PC-9 (cell line): ENCODE data around the gene XYLB.

Experiments
- EZH2 ChIP-seq: fragments of 200-600 bp; sonication (generic); IDR thresholded peaks from 2 replicates; pipeline ENCODE4 v1.8.0; 2017; ENCODE audit warnings: antibody characterized with exemption, low read depth
- TF ChIP-seq, protein P1 (sequence below): fragments of 200-600 bp; sonication (generic); conservative IDR thresholded peaks from 2 replicates; pipeline ENCODE4 v1.6.1; 2017; ENCODE audit warnings: mixed run types, antibody characterized with exemption, mild to moderate bottlenecking, moderate library complexity

DNA sequence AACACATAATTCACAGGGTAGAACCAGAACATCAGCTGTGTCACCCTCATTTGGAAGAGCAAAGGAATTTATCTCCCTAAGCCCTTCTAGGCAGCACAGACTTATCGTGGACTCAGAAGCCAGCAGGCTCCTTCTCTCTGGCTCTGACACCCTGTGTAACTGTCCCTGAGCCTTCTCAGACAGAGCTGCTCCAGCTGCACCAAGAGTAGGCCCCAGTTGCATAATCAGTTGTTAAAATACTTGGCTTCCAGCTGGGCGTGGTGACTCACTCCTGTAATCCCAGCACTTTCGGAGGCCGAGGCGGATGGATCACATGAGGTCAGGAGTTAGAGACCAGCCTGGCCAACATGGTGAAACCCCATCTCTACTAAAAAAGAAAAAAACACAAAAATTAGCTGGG lies 57.7 kb downstream of the XYLB start:
- TF ChIP-seq, protein P1, sequence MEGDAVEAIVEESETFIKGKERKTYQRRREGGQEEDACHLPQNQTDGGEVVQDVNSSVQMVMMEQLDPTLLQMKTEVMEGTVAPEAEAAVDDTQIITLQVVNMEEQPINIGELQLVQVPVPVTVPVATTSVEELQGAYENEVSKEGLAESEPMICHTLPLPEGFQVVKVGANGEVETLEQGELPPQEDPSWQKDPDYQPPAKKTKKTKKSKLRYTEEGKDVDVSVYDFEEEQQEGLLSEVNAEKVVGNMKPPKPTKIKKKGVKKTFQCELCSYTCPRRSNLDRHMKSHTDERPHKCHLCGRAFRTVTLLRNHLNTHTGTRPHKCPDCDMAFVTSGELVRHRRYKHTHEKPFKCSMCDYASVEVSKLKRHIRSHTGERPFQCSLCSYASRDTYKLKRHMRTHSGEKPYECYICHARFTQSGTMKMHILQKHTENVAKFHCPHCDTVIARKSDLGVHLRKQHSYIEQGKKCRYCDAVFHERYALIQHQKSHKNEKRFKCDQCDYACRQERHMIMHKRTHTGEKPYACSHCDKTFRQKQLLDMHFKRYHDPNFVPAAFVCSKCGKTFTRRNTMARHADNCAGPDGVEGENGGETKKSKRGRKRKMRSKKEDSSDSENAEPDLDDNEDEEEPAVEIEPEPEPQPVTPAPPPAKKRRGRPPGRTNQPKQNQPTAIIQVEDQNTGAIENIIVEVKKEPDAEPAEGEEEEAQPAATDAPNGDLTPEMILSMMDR: no peak
- TF ChIP-seq EZH2: no peak
